CD4-positive, CD25-positive, alpha-beta regulatory T cell (primary cell): ENCODE measurements around the gene SLPI. TPM values are rescaled to one million over a fixed set of nuclear protein-coding genes. Genes with fewer than 3 reads are reported as not detected.
A peak's percentile ranks its signal among the peaks of the same experiment; 100 is the strongest.

ENCODE experiments used
- ATAC-seq, 2 donors: fragments of 150-1000 bp; cut with Tn5 transposase; one replicate each; pipeline ENCODE4 v1.10.0; 2021; ENCODE audit warnings: low read depth in 2 of 2, moderate number of reproducible peaks in 2 of 2, moderate library complexity in 1 of 2
- DNase-seq, 3 donors: peaks; one replicate each; pipeline versions ENCODE4 v3.0.0 to v3.0.0-alpha.2; 2012 to 2022; ENCODE audit warnings: mixed read lengths in 1 of 3
- H3K27ac ChIP-seq: one replicate; pipeline ENCODE4 v1.7.0; 2013; ENCODE audit warnings: mild to moderate bottlenecking, low read length; ENCODE audit not compliant: insufficient read depth, poor library complexity, severe bottlenecking
- H3K27me3 ChIP-seq: one replicate; pipeline ENCODE4 v1.7.0; 2013; ENCODE audit warnings: low read length; ENCODE audit not compliant: control insufficient read depth, insufficient read depth
- H3K36me3 ChIP-seq: one replicate; pipeline ENCODE4 v1.7.0; 2013; ENCODE audit warnings: mild to moderate bottlenecking, low read length, moderate library complexity; ENCODE audit not compliant: control insufficient read depth, insufficient read depth
- H3K4me1 ChIP-seq: 2 replicates; pipeline ENCODE4 v1.7.0; 2013; ENCODE audit warnings: mild to moderate bottlenecking, low read length; ENCODE audit not compliant: insufficient read depth, control insufficient read depth, poor library complexity, severe bottlenecking
- H3K4me3 ChIP-seq: one replicate; pipeline ENCODE4 v1.7.0; 2013; ENCODE audit warnings: low read depth, mild to moderate bottlenecking, low read length, moderate library complexity
- H3K9me3 ChIP-seq, 2 experiments: 1 replicate in 1 of 2; 2 replicates in 1 of 2; pipeline ENCODE4 v1.7.0; 2013; ENCODE audit warnings: low read length in 2 of 2, mild to moderate bottlenecking in 1 of 2, moderate library complexity in 1 of 2; ENCODE audit not compliant: control insufficient read depth in 2 of 2
- H3K27ac Mint-ChIP-seq, 3 donors: one replicate each; pipeline ENCODE4 v1.8.0; 2020 to 2022; ENCODE audit warnings: mild to moderate bottlenecking in 3 of 3, mixed read lengths in 3 of 3, moderate library complexity in 2 of 3
- H3K27me3 Mint-ChIP-seq: one replicate; pipeline ENCODE4 v1.8.0; 2022; ENCODE audit warnings: mild to moderate bottlenecking, mixed read lengths
- H3K36me3 Mint-ChIP-seq: one replicate; pipeline ENCODE4 v1.8.0; 2020; ENCODE audit warnings: mixed read lengths
- H3K4me1 Mint-ChIP-seq, 4 donors: one replicate each; pipeline ENCODE4 v1.8.0; 2020 to 2022; ENCODE audit warnings: mixed read lengths in 4 of 4, mild to moderate bottlenecking in 1 of 4
- H3K4me3 Mint-ChIP-seq, 4 donors: one replicate each; pipeline ENCODE4 v1.8.0; 2020 to 2022; ENCODE audit warnings: mild to moderate bottlenecking in 4 of 4, mixed read lengths in 4 of 4, moderate library complexity in 3 of 4
- H3K9me3 Mint-ChIP-seq, 7 donors: one replicate each; pipeline ENCODE4 v1.8.0; 2020 to 2022; ENCODE audit warnings: mixed read lengths in 7 of 7, mild to moderate bottlenecking in 3 of 7, moderate library complexity in 2 of 7
- polyA plus RNA-seq, 4 donors: library from polyadenylated mRNA; unstranded; fragments of 300-500 nt; fragmentation: Illumina TruSeq; gene quantifications; one replicate each; pipeline ENCODE4 v1.2.3, GENCODE V29; 2021
- total RNA-seq: library from RNA; stranded (reverse); gene quantifications from one replicate; pipeline ENCODE4 v1.2.3, GENCODE V29; 2022

The SLPI gene
- total RNA-seq (not detected), polyA plus RNA-seq (not detected)

GRCh38 chr20:45254383-45255262 is at the start of gene SLPI:
Gene SLPI (minus strand): TSS chr20:45254564. CDS start chr20:45254543, 21 bp downstream.
- ATAC-seq (no peak), DNase-seq (no peak)
- Histone ChIP-seq H3K4me3 (no peak within 1 kb of the TSS), H3K4me1 (no peaks in the 10 kb centered on the region), H3K27me3 (peaks cover 3% of the 10 kb centered on the region), H3K27ac (no peak within 1 kb of the TSS), H3K36me3 (no peaks in the 10 kb centered on the region), H3K9me3 (no peaks in the 10 kb centered on the region)
- no peaks in the 10 kb centered on the region for H3K4me1 Mint-ChIP-seq
- no peaks in the 10 kb centered on the region for H3K9me3 Mint-ChIP-seq
- H3K27me3 Mint-ChIP-seq: peaks cover 47% of the 10 kb centered on the region
- no peak within 1 kb of the TSS for H3K4me3 Mint-ChIP-seq
- no peak within 1 kb of the TSS for H3K27ac Mint-ChIP-seq
- no peaks in the 10 kb centered on the region for H3K36me3 Mint-ChIP-seq

GRCh38 chr20:45303586-45304463 is 49.5 kb upstream of the SLPI start:
- no peak overlapping the region for H3K4me3 ChIP-seq
- H3K27ac ChIP-seq: no peak overlapping the region
- H3K4me1 Mint-ChIP-seq: peaks cover 4 to 12% (median 6%) of the 10 kb centered on the region in 4 donors
- no peaks in the 10 kb centered on the region for H3K9me3 Mint-ChIP-seq
- H3K9me3 ChIP-seq: no peaks in the 10 kb centered on the region
- no peak overlapping the region for H3K4me3 Mint-ChIP-seq
- no peaks in the 10 kb centered on the region for H3K27me3 ChIP-seq
- ATAC-seq (no peak), DNase-seq (no peak)
- no peaks in the 10 kb centered on the region for H3K36me3 Mint-ChIP-seq
- peaks cover 21% of the 10 kb centered on the region for H3K27me3 Mint-ChIP-seq
- H3K4me1 ChIP-seq: no peaks in the 10 kb centered on the region
- no peak overlapping the region for H3K27ac Mint-ChIP-seq
- H3K36me3 ChIP-seq: no peaks in the 10 kb centered on the region

GRCh38 chr20:45301824-45302271 is 47.5 kb upstream of the SLPI start:
- Histone ChIP-seq H3K36me3 (no peaks in the 10 kb centered on the region), H3K27ac (no peak overlapping the region), H3K4me3 (no peak overlapping the region), H3K9me3 (no peaks in the 10 kb centered on the region), H3K4me1 (no peaks in the 10 kb centered on the region), H3K27me3 (no peaks in the 10 kb centered on the region)
- H3K9me3 Mint-ChIP-seq: peaks cover 0 to 1% (median 0%) of the 10 kb centered on the region in 7 donors
- H3K4me3 Mint-ChIP-seq: no peak overlapping the region
- H3K27ac Mint-ChIP-seq: peak overlapping the region in 1 of 3 donors; percentile 5
- no peaks in the 10 kb centered on the region for H3K36me3 Mint-ChIP-seq
- peaks cover 2 to 12% (median 6%) of the 10 kb centered on the region in 4 donors for H3K4me1 Mint-ChIP-seq
- ATAC-seq (no peak), DNase-seq (no peak)
- H3K27me3 Mint-ChIP-seq: peaks cover 17% of the 10 kb centered on the region

GRCh38 chr20:45300961-45301360 is 46.6 kb upstream of the SLPI start:
- no peak overlapping the region for H3K27ac Mint-ChIP-seq
- ATAC-seq (peak in 1 of 2 donors; percentile 48), DNase-seq (peak in 1 of 3 donors; percentile 58)
- Histone ChIP-seq H3K9me3 (no peaks in the 10 kb centered on the region), H3K27me3 (no peaks in the 10 kb centered on the region), H3K4me3 (no peak overlapping the region), H3K27ac (no peak overlapping the region), H3K4me1 (no peaks in the 10 kb centered on the region), H3K36me3 (no peaks in the 10 kb centered on the region)
- H3K4me1 Mint-ChIP-seq: peaks cover 2 to 12% (median 6%) of the 10 kb centered on the region in 4 donors
- peaks cover 14% of the 10 kb centered on the region for H3K27me3 Mint-ChIP-seq
- H3K36me3 Mint-ChIP-seq: no peaks in the 10 kb centered on the region
- peaks cover 0 to 1% (median 0%) of the 10 kb centered on the region in 7 donors for H3K9me3 Mint-ChIP-seq
- H3K4me3 Mint-ChIP-seq: no peak overlapping the region

- Histone ChIP-seq H3K27ac (no peak overlapping the region), H3K4me3 (no peak overlapping the region), H3K9me3 (no peaks in the 10 kb centered on the region), H3K4me1 (no peaks in the 10 kb centered on the region), H3K36me3 (no peaks in the 10 kb centered on the region), H3K27me3 (peaks cover 2% of the 10 kb centered on the region)
- ATAC-seq (no peak), DNase-seq (no peak)
- H3K9me3 Mint-ChIP-seq: peaks cover 0 to 1% (median 0%) of the 10 kb centered on the region in 7 donors
- peaks cover 2 to 12% (median 6%) of the 10 kb centered on the region in 4 donors for H3K4me1 Mint-ChIP-seq
- no peak overlapping the region for H3K27ac Mint-ChIP-seq
- H3K4me3 Mint-ChIP-seq: no peak overlapping the region
- no peaks in the 10 kb centered on the region for H3K36me3 Mint-ChIP-seq
- H3K27me3 Mint-ChIP-seq: peaks cover 5% of the 10 kb centered on the region
These were observed 45.4 kb upstream of the SLPI start for GRCh38 chr20:45299786-45300185.

- H3K27me3 ChIP-seq: peaks cover 4% of the 10 kb centered on the region
- no peak overlapping the region for H3K4me3 ChIP-seq
- no peak for ATAC-seq
- DNase-seq: no peak
- no peaks in the 10 kb centered on the region for H3K9me3 ChIP-seq
- H3K4me3 Mint-ChIP-seq: no peak overlapping the region
- H3K9me3 Mint-ChIP-seq: peaks cover 0 to 1% (median 0%) of the 10 kb centered on the region in 7 donors
- peaks cover 5 to 11% (median 7%) of the 10 kb centered on the region in 4 donors for H3K4me1 Mint-ChIP-seq
- no peaks in the 10 kb centered on the region for H3K36me3 ChIP-seq
- H3K4me1 ChIP-seq: peaks cover 12% of the 10 kb centered on the region
- no peaks in the 10 kb centered on the region for H3K36me3 Mint-ChIP-seq
- H3K27ac ChIP-seq: no peak overlapping the region
- H3K27me3 Mint-ChIP-seq: peaks cover 13% of the 10 kb centered on the region
- H3K27ac Mint-ChIP-seq: no peak overlapping the region
These were observed 43.6 kb upstream of the SLPI start for GRCh38 chr20:45297786-45298497.

GRCh38 chr20:45294659-45295058 is 40.3 kb upstream of the SLPI start:
- H3K4me3 Mint-ChIP-seq: peak overlapping the region in 1 of 4 donors; percentile 8
- DNase-seq (no peak), ATAC-seq (no peak)
- H3K4me3 ChIP-seq: no peak overlapping the region
- H3K27me3 ChIP-seq: peaks cover 11% of the 10 kb centered on the region
- no peak overlapping the region for H3K27ac Mint-ChIP-seq
- no peak overlapping the region for H3K27ac ChIP-seq
- no peaks in the 10 kb centered on the region for H3K9me3 ChIP-seq
- no peaks in the 10 kb centered on the region for H3K36me3 ChIP-seq
- H3K4me1 ChIP-seq: peaks cover 15% of the 10 kb centered on the region
- H3K4me1 Mint-ChIP-seq: peaks cover 0 to 18% (median 1%) of the 10 kb centered on the region in 4 donors
- peaks cover 31% of the 10 kb centered on the region for H3K27me3 Mint-ChIP-seq
- H3K36me3 Mint-ChIP-seq: no peaks in the 10 kb centered on the region
- H3K9me3 Mint-ChIP-seq: peaks cover 0 to 3% (median 0%) of the 10 kb centered on the region in 7 donors
